Sigmoid colon (tissue), 4 donors: ENCODE results near the gene FBXO48.

Source experiments
- CTCF ChIP-seq, 4 experiments: fragments of 450-650 bp in 3 of 4; fragments of 200-600 bp in 1 of 4; IDR thresholded peaks; one replicate each; pipeline ENCODE4 v1.5.1; 2016 to 2019; ENCODE audit warnings: antibody characterized with exemption in 4 of 4, mild to moderate bottlenecking in 3 of 4, moderate library complexity in 2 of 4
- EP300 ChIP-seq, 4 donors: sonication (generic); formaldehyde crosslinking; IDR thresholded peaks; one replicate each; pipeline ENCODE4 v1.6.1; 2017; ENCODE audit warnings: antibody characterized with exemption in 4 of 4
- POLR2A ChIP-seq, 2 donors: fragments of 450-650 bp; IDR thresholded peaks; one replicate each; pipeline ENCODE4 v1.6.1; 2016; ENCODE audit warnings: antibody characterized with exemption in 2 of 2, mild to moderate bottlenecking in 2 of 2, moderate library complexity in 2 of 2
- POLR2AphosphoS5 ChIP-seq, 4 donors: sonication (generic); formaldehyde crosslinking; IDR thresholded peaks; one replicate each; pipeline ENCODE4 v1.6.1; 2017; ENCODE audit warnings: antibody characterized with exemption in 4 of 4

GRCh38 chr2:68512966-68513365 lies 45.9 kb upstream of the FBXO48 start:
- TF ChIP-seq CTCF (IDR thresholded peaks at IDR 0.05) (no peak), POLR2A (IDR thresholded peaks at IDR 0.05) (no peak), POLR2AphosphoS5 (IDR thresholded peaks at IDR 0.05) (no peak), EP300 (IDR thresholded peaks at IDR 0.05) (no peak)
